DND-41 (cell line): ENCODE measurements around the gene SCD5.

ENCODE experiments used
- ATAC-seq: fragments of 200-7000 bp; cut with Tn5 transposase; 3 replicates; pipeline ENCODE4 v1.9.1; 2021; ENCODE audit warnings: low read depth; ENCODE audit not compliant: insufficient read depth
- DNase-seq: peaks from one replicate; pipeline ENCODE4 v3.0.0-alpha.2; 2020
- H2AFZ ChIP-seq: 2 replicates; pipeline ENCODE4 v1.6.0; 2012; ENCODE audit warnings: low read depth, low read length
- H3K27ac ChIP-seq: 2 replicates; pipeline ENCODE4 v1.5.1; 2012; ENCODE audit warnings: low read length, inconsistent platforms
- H3K27me3 ChIP-seq: fragments of 200-600 bp; sonication (generic); 2 replicates; pipeline ENCODE4 v1.6.0; 2012; ENCODE audit warnings: low read length, mild to moderate bottlenecking, inconsistent platforms; ENCODE audit not compliant: insufficient read depth, poor library complexity
- H3K36me3 ChIP-seq: 2 replicates; pipeline ENCODE4 v1.5.1; 2012; ENCODE audit warnings: low read length, inconsistent platforms; ENCODE audit not compliant: insufficient read depth
- H3K4me1 ChIP-seq: 2 replicates; pipeline ENCODE4 v1.5.1; 2012; ENCODE audit warnings: mild to moderate bottlenecking, low read length; ENCODE audit not compliant: insufficient read depth
- H3K4me2 ChIP-seq: 2 replicates; pipeline ENCODE4 v1.6.0; 2012; ENCODE audit warnings: mild to moderate bottlenecking, moderate library complexity, low read length, inconsistent platforms; ENCODE audit not compliant: insufficient read depth
- H3K4me3 ChIP-seq, 2 experiments: fragments of 200-600 bp in 1 of 2; shearing (Covaris generic) in 1 of 2; 2 replicates each; pipeline ENCODE4 v1.5.1; 2012 to 2016; ENCODE audit warnings: inconsistent platforms in 2 of 2, low read length in 2 of 2, mild to moderate bottlenecking in 2 of 2, low read depth in 1 of 2, moderate library complexity in 1 of 2
- H3K79me2 ChIP-seq: 2 replicates; pipeline ENCODE4 v1.6.0; 2012; ENCODE audit warnings: low read length, inconsistent platforms; ENCODE audit not compliant: insufficient read depth
- H3K9ac ChIP-seq: 2 replicates; pipeline ENCODE4 v1.6.0; 2012; ENCODE audit warnings: low read depth, mild to moderate bottlenecking, inconsistent platforms, low read length, moderate library complexity
- H3K9me3 ChIP-seq: 2 replicates; pipeline ENCODE4 v1.5.1; 2012; ENCODE audit warnings: low read length, moderate library complexity, mild to moderate bottlenecking, inconsistent platforms; ENCODE audit not compliant: insufficient read depth, severe bottlenecking
- H4K20me1 ChIP-seq: 2 replicates; pipeline ENCODE4 v1.6.0; 2012; ENCODE audit warnings: low read length; ENCODE audit not compliant: insufficient read depth
- CTCF ChIP-seq: IDR thresholded peaks from 2 replicates; pipeline ENCODE4 v1.5.1; 2012; ENCODE audit warnings: borderline replicate concordance, low read length, moderate library complexity, mild to moderate bottlenecking; ENCODE audit not compliant: poor library complexity, severe bottlenecking; ENCODE audit errors: extremely low read depth
- EZH2 ChIP-seq: IDR thresholded peaks from 3 replicates; pipeline ENCODE4 v1.6.1; 2012; ENCODE audit warnings: borderline replicate concordance, low read depth, mild to moderate bottlenecking, moderate library complexity, low read length, inconsistent platforms; ENCODE audit not compliant: severe bottlenecking

The SCD5 gene

GRCh38 chr4:82618103-82618720 is 180.4 kb downstream of the SCD5 start:
- DNase-seq (no peak), ATAC-seq (no peak)
- Histone ChIP-seq H3K4me1 (no peaks in the 10 kb centered on the region), H3K9me3 (no peaks in the 10 kb centered on the region), H3K4me2 (no peak overlapping the region), H3K27me3 (no peaks in the 10 kb centered on the region), H3K4me3 (no peak overlapping the region), H3K27ac (no peak overlapping the region), H4K20me1 (no peaks in the 10 kb centered on the region), H3K79me2 (no peaks in the 10 kb centered on the region), H3K9ac (no peak overlapping the region), H3K36me3 (no peaks in the 10 kb centered on the region), H2AFZ (no peak overlapping the region)
- TF ChIP-seq CTCF (no peak), EZH2 (no peak)

- ATAC-seq: no peak
Observed at GRCh38 chr4:82614838-82615449, 183.7 kb downstream of the SCD5 start.

GRCh38 chr4:82613121-82613520 is 185.5 kb downstream of the SCD5 start:
- no peak overlapping the region for H3K4me2 ChIP-seq
- no peak overlapping the region for H3K27ac ChIP-seq
- H3K9me3 ChIP-seq: no peaks in the 10 kb centered on the region
- H3K27me3 ChIP-seq: no peaks in the 10 kb centered on the region
- H3K9ac ChIP-seq: no peak overlapping the region
- no peaks in the 10 kb centered on the region for H4K20me1 ChIP-seq
- no peaks in the 10 kb centered on the region for H3K79me2 ChIP-seq
- TF ChIP-seq CTCF (no peak), EZH2 (no peak)
- DNase-seq (no peak), ATAC-seq (no peak)
- no peaks in the 10 kb centered on the region for H3K36me3 ChIP-seq
- H3K4me3 ChIP-seq: no peak overlapping the region
- H2AFZ ChIP-seq: no peak overlapping the region
- H3K4me1 ChIP-seq: no peaks in the 10 kb centered on the region

More at GRCh38 chr4:82614838-82615449, 183.7 kb downstream of the SCD5 start:
- Histone ChIP-seq H3K27me3 (no peaks in the 10 kb centered on the region), H3K9me3 (no peaks in the 10 kb centered on the region), H3K4me1 (no peaks in the 10 kb centered on the region), H3K4me2 (no peak overlapping the region), H3K9ac (no peak overlapping the region), H4K20me1 (no peaks in the 10 kb centered on the region), H3K36me3 (no peaks in the 10 kb centered on the region), H3K27ac (no peak overlapping the region), H2AFZ (no peak overlapping the region), H3K4me3 (no peak overlapping the region), H3K79me2 (no peaks in the 10 kb centered on the region)
- TF ChIP-seq CTCF (no peak), EZH2 (no peak)
- DNase-seq: no peak
